ENCODE data around the gene SNAPC4. TPM values are rescaled to one million over a fixed set of nuclear protein-coding genes. Genes with fewer than 3 reads are reported as not detected.
A peak's percentile ranks its signal among the peaks of the same experiment; 100 is the strongest.

SNAPC4 gene
- total and polyA plus RNA-seq, 9 donors = 3.7 to 9.6 (median 8.7) TPM

- 44 to 49% (median 46%) methylated on average over 9 of the region's 9 CpGs for WGBS, 3 donors
- Histone ChIP-seq H3K4me1 (ENCODE audit: insufficient read depth) (peaks cover 2% of the 10 kb centered on the region), H3K36me3 (no peaks in the 10 kb centered on the region), H3K9me3 (no peaks in the 10 kb centered on the region), H3K27me3 (no peaks in the 10 kb centered on the region), H3K4me3 (no peak overlapping the region), H3K27ac (no peak overlapping the region)
- no peak for TF ChIP-seq CTCF (IDR thresholded peaks at IDR 0.05)
- TF ChIP-seq POLR2A (IDR thresholded peaks at IDR 0.05) = no peak
- no peak for TF ChIP-seq EP300 (IDR thresholded peaks at IDR 0.05)
- no peak for DNase-seq
- intact Hi-C loops (cut with DNase I) = no loop called here
Measured at GRCh38 chr9:136412962-136413361, 13.0 kb upstream of the SNAPC4 start.

- Histone ChIP-seq H3K27ac (no peak overlapping the region), H3K27me3 (no peaks in the 10 kb centered on the region), H3K9me3 (no peaks in the 10 kb centered on the region), H3K36me3 (no peaks in the 10 kb centered on the region), H3K4me3 (peak overlapping the region; percentile 92), H3K4me1 (ENCODE audit: insufficient read depth) (peaks cover 2% of the 10 kb centered on the region)
- TF ChIP-seq EP300 (IDR thresholded peaks at IDR 0.05) (no peak), POLR2A (IDR thresholded peaks at IDR 0.05) (no peak), CTCF (IDR thresholded peaks at IDR 0.05) (no peak)
- DNase-seq = no peak
- intact Hi-C loops (cut with DNase I) = no loop called here
- WGBS, 3 donors = 16 to 26% (median 21%) methylated on average over 4 of the region's 4 CpGs
Measured at GRCh38 chr9:136411378-136411777, 11.4 kb upstream of the SNAPC4 start.

GRCh38 chr9:136410500-136411287 lies 10.7 kb upstream of the SNAPC4 start, which contains the start of the genes ENTR1 and PMPCA:
TSS of gene ENTR1 (minus strand) at chr9:136410614. CDS start at chr9:136410397, 217 bp downstream.
TSS of gene PMPCA (plus strand) at chr9:136410658. CDS start at chr9:136410669, 11 bp downstream.
- DNase-seq = peak; percentile 90 to 95 (median 94)
- peak within 1 kb of the TSS; percentile 71 to 74 for H3K27ac ChIP-seq
- no peaks in the 10 kb centered on the region for H3K9me3 ChIP-seq
- peak; percentile 93 for TF ChIP-seq POLR2A (IDR thresholded peaks at IDR 0.05)
- TF ChIP-seq EP300 (IDR thresholded peaks at IDR 0.05) = no peak
- no peak for TF ChIP-seq CTCF (IDR thresholded peaks at IDR 0.05)
- 0% methylated on average over 49 to 83 of the region's 83 CpGs for WGBS, 3 donors
- H3K4me3 ChIP-seq = peak within 1 kb of the TSS; percentile 92
- H3K27me3 ChIP-seq = no peaks in the 10 kb centered on the region
- H3K4me1 ChIP-seq (ENCODE audit: insufficient read depth) = peaks cover 2% of the 10 kb centered on the region
- intact Hi-C loops (cut with DNase I) = no loop called here
- no peaks in the 10 kb centered on the region for H3K36me3 ChIP-seq

GRCh38 chr9:136409557-136410455 lies 9.8 kb upstream of the SNAPC4 start:
- Histone ChIP-seq H3K36me3 (no peaks in the 10 kb centered on the region), H3K27ac (peak overlapping the region in 1 of 2 donors; percentile 28), H3K27me3 (no peaks in the 10 kb centered on the region), H3K9me3 (no peaks in the 10 kb centered on the region), H3K4me1 (ENCODE audit: insufficient read depth) (peaks cover 2% of the 10 kb centered on the region), H3K4me3 (peak overlapping the region; percentile 92)
- no peak for TF ChIP-seq CTCF (IDR thresholded peaks at IDR 0.05)
- no peak for TF ChIP-seq EP300 (IDR thresholded peaks at IDR 0.05)
- TF ChIP-seq POLR2A (IDR thresholded peaks at IDR 0.05) = no peak
- 6 to 14% (median 7%) methylated on average over 49 to 71 of the region's 71 CpGs for WGBS, 3 donors
- peak in 2 of 5 donors; percentile 51 to 60 for DNase-seq
- intact Hi-C loops (cut with DNase I) = no loop called here

Data from ovary (tissue), 9 donors.